AG04449 (cell line): ENCODE data around the gene TMBIM6.

ENCODE experiments used
- CTCF ChIA-PET: fragments of 350-600 bp; formaldehyde crosslinking; extraction: SDS; loops from one replicate; lab custom pipeline; 2021; ENCODE audit warnings: antibody characterized with exemption; lab: Yijun Ruan, JAX
- POLR2A ChIA-PET: fragments of 400-600, 350-600 bp; formaldehyde crosslinking; extraction: SDS; loops from one replicate; lab custom pipeline; 2020; ENCODE audit warnings: antibody characterized with exemption, inconsistent platforms; lab: Yijun Ruan, JAX
- DNase-seq: peaks from one replicate; pipeline ENCODE4 v3.0.0-alpha.2; 2010; ENCODE audit warnings: low read depth, low spot score
- H3K4me3 ChIP-seq: 2 replicates; pipeline ENCODE4 v1.5.1; 2011; ENCODE audit warnings: low read depth, mild to moderate bottlenecking, control low read depth, low read length
- CTCF ChIP-seq: IDR thresholded peaks from one replicate; pipeline ENCODE4 v1.5.1; 2011; ENCODE audit warnings: mild to moderate bottlenecking, moderate library complexity, low read length, control low read depth, inconsistent platforms; ENCODE audit not compliant: insufficient read depth; ENCODE audit errors: missing control alignments

Gene TMBIM6

DNA sequence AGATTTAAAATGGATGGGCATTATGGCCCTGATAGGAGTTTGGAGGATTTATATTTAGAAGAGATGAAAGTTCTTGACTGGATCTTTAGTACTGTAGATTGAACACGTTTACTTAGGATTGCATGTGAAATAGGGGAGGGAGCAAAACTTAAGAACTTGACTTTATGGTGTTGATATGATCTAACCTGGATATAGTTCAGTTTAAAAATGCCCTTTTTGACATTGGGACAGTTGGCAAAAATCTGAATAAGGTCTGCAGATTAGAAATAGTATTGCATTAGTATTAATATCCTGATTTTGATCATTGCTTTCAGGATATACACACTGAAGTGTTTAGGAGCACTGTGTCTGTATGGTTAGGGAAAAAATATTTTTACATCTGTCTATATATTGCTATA is 9.6 kb downstream of the TMBIM6 start:
- ChIA-PET CTCF (interaction anchor here (1.3 to 4.6 kb wide), 3 partner anchors 10 to 12 kb away, joined by 3 to 48 read pairs (median 19); partner anchors contain the start of gene TMBIM6), POLR2A (no interaction called here)
- H3K4me3 ChIP-seq: no peak overlapping the region

GRCh38 chr12:49761677-49762467 is 20.5 kb downstream of the TMBIM6 start:
- H3K4me3 ChIP-seq: no peak overlapping the region
- CTCF ChIA-PET: interaction anchor here (0.8 to 6.4 kb wide), 31 partner anchors 9 to 205 kb away, joined by 3 to 48 read pairs (median 5); partner anchors contain the start of genes BCDIN3D and TMBIM6
- DNase-seq: no peak
- TF ChIP-seq CTCF: no peak
- POLR2A ChIA-PET: interaction anchor here (0.7 to 1.0 kb wide), 2 partner anchors 67 to 113 kb away, joined by 3 read pairs; partner anchors contain the start of gene NCKAP5L

More for the DNA sequence above, 9.6 kb downstream of the TMBIM6 start:
- no peak for TF ChIP-seq CTCF
- no peak for DNase-seq

DNA sequence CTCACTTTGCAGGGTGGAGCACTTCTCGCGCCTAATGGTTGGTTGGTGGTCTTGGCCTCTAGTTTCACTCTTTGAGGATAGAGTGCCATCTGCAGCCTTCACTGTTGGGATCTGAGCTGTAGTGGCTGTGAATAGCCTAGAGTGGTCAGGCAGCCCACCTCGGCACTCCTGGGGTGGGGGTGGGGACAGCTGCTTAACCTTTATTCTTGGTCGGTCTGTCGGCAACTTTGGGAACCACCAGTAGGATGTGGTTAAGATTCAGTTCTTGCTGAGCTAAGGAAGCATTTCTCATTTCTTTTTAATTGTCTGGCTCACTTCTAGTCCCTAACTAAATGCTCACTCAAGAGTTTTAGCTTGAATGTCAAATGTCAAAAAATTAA is 21.1 kb downstream of the TMBIM6 start:
- POLR2A ChIA-PET: interaction anchor here (0.7 to 1.0 kb wide), 2 partner anchors 66 to 114 kb away, joined by 3 read pairs; partner anchors contain the start of gene NCKAP5L
- no peak overlapping the region for H3K4me3 ChIP-seq
- CTCF ChIA-PET: interaction anchor here (0.6 to 6.4 kb wide), 35 partner anchors 8 to 404 kb away, joined by 3 to 48 read pairs (median 5); partner anchors contain the start of genes BCDIN3D and TMBIM6
- TF ChIP-seq CTCF: no peak
- DNase-seq: no peak

GRCh38 chr12:49763006-49763591 is 21.7 kb downstream of the TMBIM6 start:
- CTCF ChIA-PET: interaction anchor here (0.6 to 6.4 kb wide), 35 partner anchors 8 to 404 kb away, joined by 3 to 48 read pairs (median 5); partner anchors contain the start of genes BCDIN3D and TMBIM6
- TF ChIP-seq CTCF: peak; percentile 82
- POLR2A ChIA-PET: interaction anchor here (0.7 kb wide), 1 partner anchor 115 kb away, joined by 3 read pairs; no protein-coding TSS in a partner anchor
- H3K4me3 ChIP-seq: no peak overlapping the region
- DNase-seq: no peak

DNA sequence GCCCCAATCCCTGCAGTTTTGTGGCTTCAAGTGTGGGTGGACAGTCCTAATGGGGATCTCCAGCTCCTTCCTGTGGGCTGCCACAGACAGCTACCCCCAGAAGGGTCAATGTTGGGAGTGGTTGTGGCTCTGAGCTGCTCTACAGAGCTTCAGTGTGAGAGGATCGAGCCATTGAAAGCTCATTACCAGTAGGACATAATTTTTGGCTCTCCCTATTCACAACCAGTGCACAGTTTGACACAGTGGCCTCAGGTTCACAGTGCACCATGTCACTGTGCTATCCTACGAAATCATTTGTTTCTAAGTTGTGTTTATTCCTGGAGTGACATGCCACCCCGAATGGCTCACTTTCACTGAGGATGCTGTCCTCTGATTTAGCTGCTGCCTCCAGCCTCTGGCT is 22.8 kb downstream of the TMBIM6 start:
- TF ChIP-seq CTCF: no peak
- CTCF ChIA-PET: interaction anchor here (0.7 to 6.4 kb wide), 16 partner anchors 9 to 143 kb away, joined by 3 to 48 read pairs (median 8); partner anchors contain the start of gene TMBIM6
- no peak overlapping the region for H3K4me3 ChIP-seq
- POLR2A ChIA-PET: interaction anchor here (1.6 kb wide), 1 partner anchor 23 kb away, joined by 6 read pairs; the partner anchor contains the start of gene TMBIM6
- no peak for DNase-seq
